Neural crest cell (in vitro differentiated cells): ENCODE measurements around the gene VTN. TPM values are rescaled to one million over a fixed set of nuclear protein-coding genes. Genes with fewer than 3 reads are reported as not detected.

Source experiments
- DNase-seq: peaks from one replicate; pipeline ENCODE4 v3.0.0; 2021; ENCODE audit warnings: low read depth, mixed read lengths, low spot score
- H3K27ac Mint-ChIP-seq: one replicate; pipeline ENCODE4 v1.8.0; 2021; ENCODE audit warnings: mild to moderate bottlenecking, mixed read lengths; ENCODE audit not compliant: unreplicated experiment
- H3K27me3 Mint-ChIP-seq: 2 replicates; pipeline ENCODE4 v1.8.0; 2021; ENCODE audit warnings: low read depth, mild to moderate bottlenecking, mixed read lengths
- H3K36me3 Mint-ChIP-seq: 2 replicates; pipeline ENCODE4 v1.8.0; 2021; ENCODE audit warnings: low read depth, mild to moderate bottlenecking, mixed read lengths
- H3K4me1 Mint-ChIP-seq: 2 replicates; pipeline ENCODE4 v1.8.0; 2021; ENCODE audit warnings: mixed read lengths
- H3K4me3 Mint-ChIP-seq: one replicate; pipeline ENCODE4 v1.8.0; 2021; ENCODE audit warnings: mild to moderate bottlenecking, mixed read lengths
- H3K9me3 Mint-ChIP-seq: 2 replicates; pipeline ENCODE4 v1.8.0; 2021; ENCODE audit warnings: mixed read lengths
- CTCF ChIP-seq: fragments of 200-600 bp; sonication (generic); conservative IDR thresholded peaks from 2 replicates; pipeline ENCODE4 v1.5.0; 2021; ENCODE audit warnings: antibody characterized with exemption, mild to moderate bottlenecking
- total RNA-seq: library from RNA; stranded (reverse); gene quantifications from 2 replicates; pipeline ENCODE4 v1.2.1, GENCODE V29; 2021

The VTN gene
- total RNA-seq, 1 donor from 2014 or later, result 0.40 TPM

- Mint-ChIP-seq H3K36me3 (peaks cover 8% of the 10 kb centered on the region), H3K4me3 (peak overlapping the region; percentile 40), H3K4me1 (peaks cover 12% of the 10 kb centered on the region), H3K27ac (peak overlapping the region; percentile 76), H3K9me3 (no peaks in the 10 kb centered on the region), H3K27me3 (no peaks in the 10 kb centered on the region)
- no peak for TF ChIP-seq CTCF
- DNase-seq, result no peak
Observed at GRCh38 chr17:28398280-28398981, 28.3 kb upstream of the VTN start.

DNA sequence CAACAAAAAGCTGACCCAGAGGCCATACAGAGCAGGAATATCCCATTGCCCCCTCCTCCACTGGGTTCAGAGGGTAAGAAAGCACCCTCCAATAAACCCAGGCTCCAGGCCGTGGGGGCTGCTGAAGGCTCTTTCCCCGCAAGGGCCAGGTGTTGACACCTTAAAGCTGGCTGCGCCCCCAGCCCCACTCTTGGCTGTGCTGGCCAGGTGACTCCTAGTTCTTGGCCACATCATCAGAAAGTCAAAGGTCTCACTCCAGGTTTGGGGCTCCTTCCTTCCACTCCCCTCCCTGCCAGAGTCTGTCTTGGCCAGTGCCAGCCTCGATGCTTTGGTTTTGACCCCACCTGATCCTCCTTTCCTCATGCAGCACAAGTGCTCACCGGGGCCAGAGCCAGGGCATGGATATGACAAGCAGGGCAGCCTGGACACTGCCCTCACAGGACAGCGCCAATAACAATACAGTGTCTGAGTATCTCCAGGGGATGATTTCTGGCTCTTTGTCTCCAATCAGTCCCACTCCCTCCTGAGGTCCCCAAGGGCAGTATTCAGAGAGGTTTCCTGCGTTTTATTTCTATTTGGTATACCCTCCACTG, 27.7 kb upstream of the VTN start:
- H3K9me3 Mint-ChIP-seq, result no peaks in the 10 kb centered on the region
- peak overlapping the region; percentile 40 for H3K4me3 Mint-ChIP-seq
- no peaks in the 10 kb centered on the region for H3K27me3 Mint-ChIP-seq
- H3K27ac Mint-ChIP-seq, result peak overlapping the region; percentile 76
- H3K36me3 Mint-ChIP-seq, result peaks cover 8% of the 10 kb centered on the region
- no peak for DNase-seq
- peaks cover 12% of the 10 kb centered on the region for H3K4me1 Mint-ChIP-seq
- TF ChIP-seq CTCF, result no peak

DNA sequence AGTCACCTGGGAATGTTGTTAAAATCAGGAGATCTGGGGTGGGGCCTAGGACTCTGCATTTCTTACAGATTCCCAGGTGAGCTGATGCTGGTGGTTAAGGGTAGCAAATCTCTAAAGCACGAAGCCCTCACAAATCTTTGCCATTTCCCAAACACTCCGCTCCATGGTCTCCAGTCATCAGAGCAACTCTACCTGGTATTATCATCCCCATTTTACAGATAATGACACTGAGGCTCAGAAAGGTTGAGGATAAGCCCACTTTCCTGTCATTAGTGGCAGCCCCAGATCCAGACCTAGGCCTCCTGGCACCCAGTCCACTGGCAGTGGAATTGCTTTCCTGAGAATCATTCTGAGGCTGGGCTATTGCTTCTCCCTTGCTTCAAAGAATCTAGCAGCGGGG, 27.2 kb upstream of the VTN start:
- Mint-ChIP-seq H3K27ac (no peak overlapping the region), H3K9me3 (no peaks in the 10 kb centered on the region), H3K4me3 (no peak overlapping the region), H3K4me1 (peaks cover 12% of the 10 kb centered on the region), H3K27me3 (no peaks in the 10 kb centered on the region), H3K36me3 (peaks cover 8% of the 10 kb centered on the region)
- DNase-seq, result no peak
- TF ChIP-seq CTCF, result no peak

DNA sequence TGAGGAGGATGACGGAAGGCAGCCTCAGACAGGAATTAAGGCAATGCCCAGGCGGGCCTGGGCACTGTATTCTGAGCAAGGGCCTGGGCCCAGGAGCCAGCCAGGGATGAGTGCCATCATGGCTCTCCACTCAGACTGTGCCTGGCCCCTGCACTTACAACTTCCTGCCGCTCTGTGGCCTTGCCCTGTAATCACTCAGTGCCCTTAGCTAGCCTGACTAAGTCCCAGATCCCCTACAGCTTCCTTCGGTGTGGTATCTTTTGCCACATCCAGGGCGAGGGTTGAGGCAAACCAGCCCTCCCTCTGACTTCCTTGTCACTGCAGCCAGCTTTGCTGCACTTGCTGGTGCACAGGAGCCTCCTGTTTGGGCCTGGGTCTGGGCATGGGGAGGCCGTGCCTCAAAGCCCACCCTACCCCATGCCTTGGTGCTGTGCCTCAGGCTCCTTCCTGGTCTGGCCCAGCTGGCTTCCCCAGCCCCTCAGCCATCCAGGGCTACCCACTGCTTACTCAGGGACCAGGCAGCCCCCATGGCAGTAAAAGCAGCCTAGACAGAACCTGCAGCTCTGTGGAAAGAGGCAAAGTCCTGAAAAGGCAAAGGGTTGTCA, 26.6 kb upstream of the VTN start:
- DNase-seq, result no peak
- no peaks in the 10 kb centered on the region for H3K9me3 Mint-ChIP-seq
- H3K27ac Mint-ChIP-seq, result no peak overlapping the region
- no peak for TF ChIP-seq CTCF
- H3K4me3 Mint-ChIP-seq, result no peak overlapping the region
- peaks cover 12% of the 10 kb centered on the region for H3K4me1 Mint-ChIP-seq
- H3K27me3 Mint-ChIP-seq, result no peaks in the 10 kb centered on the region
- H3K36me3 Mint-ChIP-seq, result peaks cover 8% of the 10 kb centered on the region

GRCh38 chr17:28395968-28396367, 25.9 kb upstream of the VTN start:
- H3K27ac Mint-ChIP-seq, result no peak overlapping the region
- no peak overlapping the region for H3K4me3 Mint-ChIP-seq
- no peak for TF ChIP-seq CTCF
- peaks cover 10% of the 10 kb centered on the region for H3K36me3 Mint-ChIP-seq
- H3K4me1 Mint-ChIP-seq, result peaks cover 16% of the 10 kb centered on the region
- DNase-seq, result no peak
- no peaks in the 10 kb centered on the region for H3K9me3 Mint-ChIP-seq
- H3K27me3 Mint-ChIP-seq, result no peaks in the 10 kb centered on the region
